HCT116 (cell line): Measurements from ENCODE around the gene DGKB.

Experiments used
- ATF3 ChIP-seq: IDR thresholded peaks from 2 replicates; pipeline ENCODE4 v1.6.1; 2012
- CTCF ChIP-seq, 3 experiments: fragments of 200-600 bp in 1 of 3; sonication (generic) in 1 of 3; IDR thresholded peaks in 2 of 3; conservative IDR thresholded peaks in 1 of 3; 2 replicates each; pipeline ENCODE4 v1.5.1; 2012 to 2017; ENCODE audit warnings: low read depth in 2 of 3, low read length in 2 of 3, antibody characterized with exemption in 1 of 3, borderline replicate concordance in 1 of 3, control low read depth in 1 of 3, mild to moderate bottlenecking in 1 of 3, mixed read lengths in 1 of 3, mixed run types in 1 of 3, moderate library complexity in 1 of 3; ENCODE audit not compliant: insufficient read depth in 1 of 3
- ELF1 ChIP-seq: IDR thresholded peaks from 2 replicates; pipeline ENCODE4 v1.6.1; 2012; ENCODE audit warnings: low read depth, borderline replicate concordance
- EZH2 ChIP-seq: fragments of 200-600 bp; sonication (generic); IDR thresholded peaks from 2 replicates; pipeline ENCODE4 v1.6.1; 2017; ENCODE audit warnings: antibody characterized with exemption, mixed run types
- EZH2phosphoT487 ChIP-seq: fragments of 200-600 bp; IDR thresholded peaks from 2 replicates; pipeline ENCODE4 v1.6.1; 2018; ENCODE audit warnings: antibody characterized with exemption, borderline replicate concordance
- MAX ChIP-seq: IDR thresholded peaks from 2 replicates; pipeline ENCODE4 v1.6.1; 2012
- POLR2A ChIP-seq: IDR thresholded peaks from 2 replicates; pipeline ENCODE4 v1.7.0; 2011; ENCODE audit warnings: borderline replicate concordance; ENCODE audit not compliant: insufficient read depth, insufficient read length; ENCODE audit errors: extremely low read depth
- REST ChIP-seq: IDR thresholded peaks from 2 replicates; pipeline ENCODE4 v1.6.1; 2012; ENCODE audit warnings: low read depth
- SIN3A ChIP-seq: IDR thresholded peaks from 2 replicates; pipeline ENCODE4 v1.6.1; 2012; ENCODE audit warnings: low read depth
- SP1 ChIP-seq: IDR thresholded peaks from 2 replicates; pipeline ENCODE4 v1.6.1; 2012; ENCODE audit warnings: low read depth
- YY1 ChIP-seq: IDR thresholded peaks from 2 replicates; pipeline ENCODE4 v1.6.1; 2011; ENCODE audit warnings: low read length, low read depth, moderate library complexity, mild to moderate bottlenecking; ENCODE audit not compliant: insufficient replicate concordance; ENCODE audit errors: extremely low read depth

GRCh38 chr7:14258441-14258840, 644.1 kb downstream of the DGKB start:
- TF ChIP-seq CTCF (IDR thresholded peaks at IDR 0.05 in 2 of 3, conservative IDR thresholded peaks at IDR 0.05 in 1 of 3; ENCODE audit: borderline replicate concordance in 1 of 3, insufficient read depth in 1 of 3, low read depth in 2 of 3, low read length in 2 of 3) = no peak
- no peak for TF ChIP-seq EZH2
- no peak for TF ChIP-seq POLR2A
- TF ChIP-seq SP1 = no peak
- TF ChIP-seq MAX = no peak
- TF ChIP-seq ATF3 = no peak
- TF ChIP-seq ELF1 = no peak
- no peak for TF ChIP-seq REST
- TF ChIP-seq YY1 = no peak
- TF ChIP-seq EZH2phosphoT487 = no peak
- TF ChIP-seq SIN3A = no peak
